NCI-H2107 (cell line): ENCODE results near the gene KCP.

Experiments
- DNase-seq: peaks from one replicate; lab custom pipeline; 2025; lab: John Stamatoyannopoulos, UW

The KCP gene

DNA sequence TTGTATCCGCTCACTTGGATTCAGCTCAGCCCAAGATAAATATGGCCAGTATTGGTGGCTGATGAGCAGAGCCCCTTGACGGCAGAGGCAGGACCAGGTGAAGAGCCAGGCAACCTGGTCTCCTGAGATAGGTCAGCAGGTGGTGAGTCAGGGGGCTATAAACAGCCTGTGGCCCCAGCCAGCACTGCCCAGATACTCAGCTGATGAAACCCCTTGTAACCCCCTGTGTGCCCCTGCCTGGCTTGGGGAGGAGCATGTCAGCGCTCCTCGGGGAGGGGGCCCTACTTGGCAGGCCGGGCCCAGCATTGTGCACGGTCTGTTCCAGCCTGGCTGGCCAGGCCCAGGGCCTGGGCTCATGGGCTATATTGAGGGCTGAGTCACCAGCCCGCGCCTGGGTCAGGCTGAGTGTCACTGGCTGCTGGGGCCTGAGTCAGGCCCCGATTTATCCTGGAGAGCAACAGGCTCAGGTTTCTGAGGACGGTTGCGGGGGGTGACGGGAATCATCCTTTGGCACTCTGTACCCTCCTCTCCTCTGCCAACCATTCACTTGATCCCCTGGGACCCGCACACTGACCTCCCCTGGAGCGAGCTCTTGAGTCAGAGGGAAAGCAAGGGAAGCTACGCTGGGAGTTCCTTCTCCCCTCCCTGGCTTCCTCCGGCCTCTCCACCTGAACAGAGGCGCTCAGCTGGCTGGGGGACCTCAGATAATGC is 83.1 kb downstream of the KCP start:
- DNase-seq, result no peak

GRCh38 chr7:128826916-128827247 is 83.6 kb downstream of the KCP start:
- DNase-seq, result no peak
